HG02885 (cell line): ENCODE data around the gene SHISA7.
"Not testable (repeated sequence)": the region's sequence is repeated elsewhere in the genome, so short reads cannot be mapped to it uniquely, and the experiment has no call there.

ENCODE experiments used
- ATAC-seq: cut with Tn5 transposase; IDR thresholded peaks from one replicate; pipeline ENCODE4 v1.9.1; 2021; ENCODE audit warnings: mild to moderate bottlenecking; ENCODE audit not compliant: unreplicated experiment, poor library complexity

The SHISA7 gene

GRCh38 chr19:55449469-55449868, 6.4 kb upstream of the SHISA7 start:
- no peak for ATAC-seq

- not testable (repeated sequence) for ATAC-seq
Measured at GRCh38 chr19:55448175-55448490, 5.0 kb upstream of the SHISA7 start.

- no peak for ATAC-seq
Measured at GRCh38 chr19:55447421-55448174, 4.5 kb upstream of the SHISA7 start.

- no peak for ATAC-seq
Measured at GRCh38 chr19:55446060-55446459, 3.0 kb upstream of the SHISA7 start.

GRCh38 chr19:55444646-55445045, 1.5 kb upstream of the SHISA7 start:
- no peak for ATAC-seq

- no peak for ATAC-seq
Measured at GRCh38 chr19:55443824-55444480, 852 bp upstream of the SHISA7 start.

GRCh38 chr19:55442372-55442961, 633 bp downstream of the SHISA7 start:
- no peak for ATAC-seq

GRCh38 chr19:55441692-55442321, 1.3 kb downstream of the SHISA7 start:
- ATAC-seq, result no peak

- no peak for ATAC-seq
Measured at GRCh38 chr19:55441319-55441691, 1.8 kb downstream of the SHISA7 start.

- ATAC-seq, result no peak
Measured at GRCh38 chr19:55440411-55441105, 2.5 kb downstream of the SHISA7 start.

- ATAC-seq, result no peak
Measured at GRCh38 chr19:55439052-55439451, 4.0 kb downstream of the SHISA7 start.

GRCh38 chr19:55437410-55437809, 5.7 kb downstream of the SHISA7 start:
- ATAC-seq, result no peak

GRCh38 chr19:55436847-55437246, 6.3 kb downstream of the SHISA7 start:
- no peak for ATAC-seq

GRCh38 chr19:55435020-55435419, 8.1 kb downstream of the SHISA7 start:
- no peak for ATAC-seq

- no peak for ATAC-seq
Measured at GRCh38 chr19:55434356-55434919, 8.7 kb downstream of the SHISA7 start.

- ATAC-seq, result no peak
Measured at GRCh38 chr19:55433292-55433691, 9.8 kb downstream of the SHISA7 start.

- ATAC-seq, result no peak
Measured at GRCh38 chr19:55432241-55432959, 10.7 kb downstream of the SHISA7 start.

GRCh38 chr19:55431183-55431582, 11.9 kb downstream of the SHISA7 start:
- ATAC-seq, result no peak

- ATAC-seq, result no peak
Measured at GRCh38 chr19:55426042-55426441, 17.1 kb downstream of the SHISA7 start.

- no peak for ATAC-seq
Measured at GRCh38 chr19:55424518-55424917, 18.6 kb downstream of the SHISA7 start.
